Glutamatergic neuron (in vitro differentiated cells): ENCODE data around the gene NEK1. TPM values are rescaled to one million over a fixed set of nuclear protein-coding genes. Genes with fewer than 3 reads are reported as not detected.

Source experiments
- DNase-seq: peaks from one replicate; pipeline ENCODE4 v3.0.0; 2022
- H3K27ac Mint-ChIP-seq: one replicate; pipeline ENCODE4 v1.8.0; 2020; ENCODE audit warnings: mild to moderate bottlenecking, mixed read lengths, inconsistent platforms; ENCODE audit not compliant: unreplicated experiment
- H3K27me3 Mint-ChIP-seq: one replicate; pipeline ENCODE4 v1.8.0; 2020; ENCODE audit warnings: mild to moderate bottlenecking, moderate library complexity, mixed read lengths, inconsistent platforms; ENCODE audit not compliant: unreplicated experiment
- H3K36me3 Mint-ChIP-seq: one replicate; pipeline ENCODE4 v1.8.0; 2020; ENCODE audit warnings: mild to moderate bottlenecking, mixed read lengths, inconsistent platforms; ENCODE audit not compliant: unreplicated experiment
- H3K4me1 Mint-ChIP-seq: one replicate; pipeline ENCODE4 v1.8.0; 2020; ENCODE audit warnings: mild to moderate bottlenecking, low read depth, mixed read lengths, inconsistent platforms; ENCODE audit not compliant: unreplicated experiment
- H3K4me3 Mint-ChIP-seq: one replicate; pipeline ENCODE4 v1.8.0; 2020; ENCODE audit warnings: mild to moderate bottlenecking, mixed read lengths, inconsistent platforms; ENCODE audit not compliant: unreplicated experiment
- H3K9me3 Mint-ChIP-seq: one replicate; pipeline ENCODE4 v1.8.0; 2020; ENCODE audit warnings: mild to moderate bottlenecking, moderate library complexity, mixed read lengths, inconsistent platforms; ENCODE audit not compliant: unreplicated experiment
- CTCF ChIP-seq: fragments of 200-600 bp; sonication (generic); IDR thresholded peaks from one replicate; pipeline ENCODE4 v1.5.0; 2021; ENCODE audit not compliant: partially characterized antibody, unreplicated experiment
- total RNA-seq: library from RNA; stranded (reverse); fragmentation: NEBNext Ultra II Directional; extraction: Animal tissue kit (Norgen Biotek cat#: 25700); gene quantifications from one replicate; pipeline ENCODE4 v1.2.1, GENCODE V29; 2021; ENCODE audit not compliant: unreplicated experiment

The NEK1 gene
- total RNA-seq, 1 donor from 2014 or later, result 23.2 TPM

GRCh38 chr4:169650227-169650936 lies 38.0 kb upstream of the NEK1 start:
- no peak for TF ChIP-seq CTCF
- DNase-seq, result no peak
- H3K27ac Mint-ChIP-seq, result no peak overlapping the region
- no peaks in the 10 kb centered on the region for H3K9me3 Mint-ChIP-seq
- no peaks in the 10 kb centered on the region for H3K4me1 Mint-ChIP-seq
- no peaks in the 10 kb centered on the region for H3K27me3 Mint-ChIP-seq
- no peaks in the 10 kb centered on the region for H3K36me3 Mint-ChIP-seq
- H3K4me3 Mint-ChIP-seq, result no peak overlapping the region

- Mint-ChIP-seq H3K36me3 (no peaks in the 10 kb centered on the region), H3K27ac (no peak overlapping the region), H3K4me3 (no peak overlapping the region), H3K9me3 (no peaks in the 10 kb centered on the region), H3K4me1 (no peaks in the 10 kb centered on the region), H3K27me3 (no peaks in the 10 kb centered on the region)
- no peak for TF ChIP-seq CTCF
- DNase-seq, result no peak
Measured at GRCh38 chr4:169649545-169650226, 37.3 kb upstream of the NEK1 start.

- Mint-ChIP-seq H3K36me3 (no peaks in the 10 kb centered on the region), H3K4me3 (no peak overlapping the region), H3K9me3 (no peaks in the 10 kb centered on the region), H3K27ac (no peak overlapping the region), H3K4me1 (no peaks in the 10 kb centered on the region), H3K27me3 (no peaks in the 10 kb centered on the region)
- no peak for TF ChIP-seq CTCF
- DNase-seq, result no peak
Measured at GRCh38 chr4:169645627-169646026, 33.2 kb upstream of the NEK1 start.

GRCh38 chr4:169644802-169645201 lies 32.4 kb upstream of the NEK1 start:
- no peaks in the 10 kb centered on the region for H3K4me1 Mint-ChIP-seq
- H3K27me3 Mint-ChIP-seq, result no peaks in the 10 kb centered on the region
- TF ChIP-seq CTCF, result no peak
- DNase-seq, result no peak
- no peak overlapping the region for H3K4me3 Mint-ChIP-seq
- H3K27ac Mint-ChIP-seq, result no peak overlapping the region
- no peaks in the 10 kb centered on the region for H3K36me3 Mint-ChIP-seq
- no peaks in the 10 kb centered on the region for H3K9me3 Mint-ChIP-seq

GRCh38 chr4:169640261-169640870 lies 28.0 kb upstream of the NEK1 start:
- no peak for DNase-seq
- H3K4me1 Mint-ChIP-seq, result no peaks in the 10 kb centered on the region
- TF ChIP-seq CTCF, result no peak
- H3K4me3 Mint-ChIP-seq, result no peak overlapping the region
- H3K27me3 Mint-ChIP-seq, result no peaks in the 10 kb centered on the region
- no peaks in the 10 kb centered on the region for H3K9me3 Mint-ChIP-seq
- no peaks in the 10 kb centered on the region for H3K36me3 Mint-ChIP-seq
- no peak overlapping the region for H3K27ac Mint-ChIP-seq
